GM12878 (cell line): ENCODE results near the gene CBFA2T3. TPM values are rescaled to one million over a fixed set of nuclear protein-coding genes. Genes with fewer than 3 reads are reported as not detected.

Experiments used
- ATAC-seq: fragments of 200-7000 bp; cut with Tn5 transposase; 3 replicates; pipeline ENCODE4 v1.9.1; 2020; ENCODE audit warnings: mild to moderate bottlenecking, moderate library complexity
- BruUV-seq: library from RNA; stranded (reverse); fragments of 400-500 nt; replicated peaks from 2 replicates; lab custom pipeline; 2021; lab: Mats Ljungman, UMichigan
- CTCF ChIA-PET: fragments of 300-600 bp; sonication (Branson Sonifier 250); formaldehyde crosslinking; extraction: SDS; loops from one replicate; lab custom pipeline; 2021; ENCODE audit warnings: inconsistent platforms; lab: Yijun Ruan, JAX
- POLR2A ChIA-PET: fragments of 350-600 bp; formaldehyde crosslinking; extraction: SDS; loops from one replicate; lab custom pipeline; 2021; ENCODE audit warnings: inconsistent platforms; lab: Charles Lee
- RAD21 ChIA-PET: fragments of 300-600 bp; sonication (Branson Sonifier 250); formaldehyde crosslinking; loops from one replicate; lab custom pipeline; 2023; ENCODE audit warnings: antibody characterized with exemption; ENCODE audit not compliant: unreplicated experiment; lab: Charles Lee
- SMC1A ChIA-PET: fragments of 300-600 bp; sonication (Branson Sonifier 250); formaldehyde crosslinking; loops from one replicate; lab custom pipeline; 2023; ENCODE audit not compliant: unreplicated experiment, uncharacterized antibody; lab: Charles Lee
- DNase-seq: peaks from one replicate; pipeline ENCODE4 v3.0.0-alpha.2; 2011; ENCODE audit warnings: low read depth, low spot score
- FAIRE-seq: peaks from 3 replicates; lab custom pipeline; 2011; peaks lifted over from hg19 to GRCh38; lab: Jason Lieb, UNC
- H2AFZ ChIP-seq: 2 replicates; pipeline ENCODE4 v1.6.0; 2011; ENCODE audit warnings: low read depth, low read length, control low read depth; ENCODE audit not compliant: control insufficient read depth
- H3K27ac ChIP-seq: 2 replicates; pipeline ENCODE4 v1.5.1; 2011; ENCODE audit warnings: control low read depth; ENCODE audit not compliant: control insufficient read depth, insufficient read depth
- H3K27me3 ChIP-seq, 2 experiments: replicated peaks in 1 of 2; 2 replicates each; pipeline versions ENCODE4 v1.6.0 to v1.6.1; 2011; ENCODE audit warnings: low read length in 1 of 2; ENCODE audit not compliant: control insufficient read depth in 2 of 2, insufficient read depth in 2 of 2
- H3K36me3 ChIP-seq, 2 experiments: 2 replicates each; pipeline ENCODE4 v1.5.1; 2011; ENCODE audit warnings: low read length in 1 of 2; ENCODE audit not compliant: control insufficient read depth in 2 of 2, insufficient read depth in 2 of 2
- H3K4me1 ChIP-seq: 2 replicates; pipeline ENCODE4 v1.6.1; 2011; ENCODE audit warnings: mild to moderate bottlenecking, low read length, moderate library complexity, mixed read lengths; ENCODE audit not compliant: control insufficient read depth, insufficient read depth
- H3K4me2 ChIP-seq: 2 replicates; pipeline ENCODE4 v1.6.0; 2011; ENCODE audit warnings: control low read depth; ENCODE audit not compliant: control insufficient read depth, insufficient read depth
- H3K4me3 ChIP-seq: fragments of 200-600 bp; sonication (generic); 2 replicates; pipeline ENCODE4 v1.5.1; 2016
- H3K79me2 ChIP-seq: 2 replicates; pipeline ENCODE4 v1.6.0; 2011; ENCODE audit warnings: low read length; ENCODE audit not compliant: control insufficient read depth, insufficient read depth
- H3K9ac ChIP-seq: 2 replicates; pipeline ENCODE4 v1.8.0; 2011; ENCODE audit warnings: low read length, control low read depth, mixed read lengths; ENCODE audit not compliant: control insufficient read depth, insufficient read depth
- H3K9me3 ChIP-seq: replicated peaks from 3 replicates; pipeline ENCODE4 v1.5.1; 2011; ENCODE audit warnings: mild to moderate bottlenecking, low read length; ENCODE audit not compliant: control insufficient read depth, insufficient read depth
- H4K20me1 ChIP-seq: 2 replicates; pipeline ENCODE4 v1.6.0; 2011; ENCODE audit not compliant: control insufficient read depth, insufficient read depth
- NR2F1 ChIP-seq: fragments of 450-650 bp; conservative IDR thresholded peaks from 2 replicates; pipeline ENCODE4 v1.6.1; 2017; ENCODE audit warnings: mild to moderate bottlenecking
- POLR2A ChIP-seq: IDR thresholded peaks from 2 replicates; pipeline ENCODE4 v1.6.1; 2011; ENCODE audit warnings: low read depth, mild to moderate bottlenecking, low read length
- ZBTB40 ChIP-seq: fragments of 450-650 bp; IDR thresholded peaks from 2 replicates; pipeline ENCODE4 v1.6.1; 2016; ENCODE audit warnings: mild to moderate bottlenecking, moderate library complexity, borderline replicate concordance
- WGBS: methylation state at CpG from one replicate; pipeline ENCODE4 v1.1.6; 2016; ENCODE audit warnings: low lambda C conversion rate; ENCODE audit not compliant: insufficient replicate concordance, insufficient coverage; ENCODE audit errors: missing lambda C conversion rate; 5-methylcytosine and 5-hydroxymethylcytosine counted together
- in situ Hi-C: fragments of 300-500 bp; cut with MboI; formaldehyde crosslinking; loops from 9 replicates; pipeline ENCODE4 v1.14.3; 2018; ENCODE audit warnings: mixed read lengths
- intact Hi-C: fragments of 100-400 bp; cut with micrococcal nuclease; formaldehyde crosslinking; loops from one replicate; pipeline ENCODE4 v1.14.2; 2022; ENCODE audit not compliant: unreplicated experiment
- polyA plus RNA-seq, 11 experiments: library from polyadenylated mRNA; depleted of rRNA in 4 of 11; unstranded in 6 of 11; stranded (reverse) in 5 of 11; fragments of >200 nt; fragmentation: Nextera tagmentation in 4 of 11; fragmentation: Illumina TruSeq in 1 of 11; extraction: Ambion mirVana in 4 of 11; extraction: Trizol in 1 of 11; gene quantifications; 1 replicate in 1 of 11; 2 replicates in 10 of 11; pipeline versions ENCODE4 v1.2.1 to v1.2.3, GENCODE V29; 2011 to 2016; ENCODE audit warnings: inconsistent platforms in 2 of 11, missing spikeins in 2 of 11, low read depth in 1 of 11
- total RNA-seq, 4 experiments: library from RNA; depleted of rRNA in 3 of 4; stranded (reverse); fragments of >200 nt in 3 of 4; fragmentation: Illumina TruSeq in 1 of 4; extraction: Trizol in 1 of 4; gene quantifications; 2 replicates each; pipeline versions ENCODE4 v1.2.1 to v1.2.3, GENCODE V29; 2013 to 2021

CBFA2T3 gene
- total and polyA plus RNA-seq, 10 of the 15 experiments (the other 5 are each of a cell fraction or from before 2014, with no cell fraction given), result 0.69 to 42.6 (median 4.5) TPM

- BruUV-seq, result no TSS peak
- Histone ChIP-seq H3K9me3 (no peaks in the 10 kb centered on the region; the same call in 2 of the 3 replicates), H3K4me1 (no peaks in the 10 kb centered on the region), H3K27ac (no peak overlapping the region), H3K36me3 (peaks cover 0 to 2% of the 10 kb centered on the region in 2 experiments; a peak in 2 of 4 replicates), H3K9ac (no peak overlapping the region), H3K4me2 (no peak overlapping the region), H3K4me3 (no peak overlapping the region), H2AFZ (no peak overlapping the region), H4K20me1 (no peaks in the 10 kb centered on the region), H3K27me3 (no peaks in the 10 kb centered on the region), H3K79me2 (no peaks in the 10 kb centered on the region; the same call in 1 of the 2 replicates)
- no peak for ATAC-seq
- CTCF ChIA-PET, result interaction anchor here (1.1 kb wide), 1 partner anchor 238 kb away, joined by 4 read pairs; no protein-coding TSS in a partner anchor
- TF ChIP-seq ZBTB40 (no peak), NR2F1 (no peak), POLR2A (no peak)
- SMC1A ChIA-PET, result no interaction called here
- FAIRE-seq, result no peak
- RAD21 ChIA-PET, result no interaction called here
- POLR2A ChIA-PET, result no interaction called here
- intact Hi-C loops, result no loop called here
- in situ Hi-C loops, result no loop called here
- 86% methylated on average over 12 of the region's 14 CpGs for WGBS
- DNase-seq, result no peak
Observed at GRCh38 chr16:88929091-88929445, 47.9 kb downstream of the CBFA2T3 start.
